A549 (cell line): ENCODE measurements around the gene PHACTR2. TPM values are rescaled to one million over a fixed set of nuclear protein-coding genes. Genes with fewer than 3 reads are reported as not detected.
"Not testable (repeated sequence)": the region's sequence is repeated elsewhere in the genome, so short reads cannot be mapped to it uniquely, and the experiment has no call there.

Source experiments
- ATAC-seq, 2 experiments: fragments of 200-7000 bp in 1 of 2; fragments of >200 bp in 1 of 2; cut with Nextera tagmentation in 1 of 2; cut with Tn5 transposase in 1 of 2; 3 replicates each; pipeline versions ENCODE4 v1.8.0 to v1.9.1; 2018 to 2020; ENCODE audit warnings: mild to moderate bottlenecking in 1 of 2, moderate library complexity in 1 of 2
- CTCF ChIA-PET: fragments of 300-600 bp; sonication (Branson Sonifier 250); formaldehyde crosslinking; extraction: SDS; loops from one replicate; lab custom pipeline; 2021; ENCODE audit warnings: antibody characterized with exemption, inconsistent platforms; lab: Yijun Ruan, JAX
- POLR2A ChIA-PET: fragments of 350-600 bp; formaldehyde crosslinking; extraction: SDS; loops from one replicate; lab custom pipeline; 2021; ENCODE audit warnings: antibody characterized with exemption, inconsistent platforms; lab: Yijun Ruan, JAX
- DNase-seq, 2 experiments: peaks; one replicate each; pipeline versions ENCODE4 v3.0.0 to v3.0.0-alpha.2; 2011 to 2016; ENCODE audit warnings: low read depth in 1 of 2, low spot score in 1 of 2
- FAIRE-seq: peaks from 2 replicates; lab custom pipeline; 2011; peaks lifted over from hg19 to GRCh38; lab: Jason Lieb, UNC
- H3K27ac ChIP-seq, 2 experiments: fragments of >200 bp; sonication (Bioruptor Twin); formaldehyde crosslinking; 3 replicates each; pipeline ENCODE4 v1.5.1; 2016 to 2017
- H3K4me1 ChIP-seq: fragments of >200 bp; sonication (Bioruptor Twin); formaldehyde crosslinking; 3 replicates; pipeline ENCODE4 v1.6.1; 2016
- H3K4me2 ChIP-seq: fragments of >200 bp; sonication (Bioruptor Twin); formaldehyde crosslinking; 3 replicates; pipeline ENCODE4 v1.6.1; 2016
- H3K4me3 ChIP-seq: fragments of >200 bp; sonication (Bioruptor Twin); formaldehyde crosslinking; 3 replicates; pipeline ENCODE4 v1.5.1; 2016
- H3K9me3 ChIP-seq: fragments of >200 bp; sonication (Bioruptor Twin); formaldehyde crosslinking; 3 replicates; pipeline ENCODE4 v1.6.1; 2016
- BHLHE40 ChIP-seq: IDR thresholded peaks from 2 replicates; pipeline ENCODE4 v1.6.1; 2012; ENCODE audit warnings: low read depth, low read length, inconsistent platforms
- CEBPB ChIP-seq, 2 experiments: fragments of >200 bp in 1 of 2; sonication (Bioruptor Twin) in 1 of 2; formaldehyde crosslinking in 1 of 2; IDR thresholded peaks; 2 replicates each; pipeline ENCODE4 v1.6.1; 2012 to 2016
- CHD4 ChIP-seq: fragments of 200-600 bp; sonication (generic); IDR thresholded peaks from 2 replicates; pipeline ENCODE4 v1.6.1; 2016; ENCODE audit warnings: antibody characterized with exemption, mild to moderate bottlenecking, borderline replicate concordance
- FOSB ChIP-seq: fragments of 250-450 bp; sonication (Bioruptor Pico); IDR thresholded peaks from 2 replicates; pipeline ENCODE4 v1.5.0; 2020; ENCODE audit warnings: mild to moderate bottlenecking, moderate library complexity
- FOXS1 ChIP-seq: fragments of 250-450 bp; sonication (Bioruptor Pico); IDR thresholded peaks from 2 replicates; pipeline ENCODE4 v1.5.0; 2020; ENCODE audit warnings: mild to moderate bottlenecking, moderate library complexity
- HDAC2 ChIP-seq: fragments of 200-600 bp; sonication (generic); IDR thresholded peaks from 2 replicates; pipeline ENCODE4 v1.6.1; 2016
- HOXA7 ChIP-seq: fragments of 250-450 bp; sonication (Bioruptor Pico); IDR thresholded peaks from 2 replicates; pipeline ENCODE4 v1.5.0; 2020; ENCODE audit warnings: mild to moderate bottlenecking, moderate library complexity
- HOXB5 ChIP-seq: fragments of 250-450 bp; sonication (Bioruptor Pico); IDR thresholded peaks from 2 replicates; pipeline ENCODE4 v1.5.0; 2020; ENCODE audit warnings: mild to moderate bottlenecking, moderate library complexity
- NFE2L2 ChIP-seq: fragments of 150-350 bp; conservative IDR thresholded peaks from 2 replicates; pipeline ENCODE4 v1.6.1; 2014; ENCODE audit warnings: low read length
- NPAS2 ChIP-seq: fragments of 250-450 bp; sonication (Bioruptor Pico); IDR thresholded peaks from 2 replicates; pipeline ENCODE4 v1.8.0; 2022; ENCODE audit warnings: mild to moderate bottlenecking, moderate library complexity, borderline replicate concordance
- PHF8 ChIP-seq: fragments of 200-600 bp; sonication (generic); IDR thresholded peaks from 2 replicates; pipeline ENCODE4 v1.6.1; 2016; ENCODE audit warnings: low read depth, mild to moderate bottlenecking, antibody characterized with exemption, moderate library complexity, borderline replicate concordance
- RNF2 ChIP-seq: fragments of 200-600 bp; sonication (generic); IDR thresholded peaks from 2 replicates; pipeline ENCODE4 v1.6.1; 2016; ENCODE audit warnings: low read depth, mild to moderate bottlenecking, antibody characterized with exemption, moderate library complexity, borderline replicate concordance
- ZC3H11A ChIP-seq: fragments of 450-650 bp; IDR thresholded peaks from 2 replicates; pipeline ENCODE4 v1.6.1; 2014; ENCODE audit warnings: antibody characterized with exemption, mild to moderate bottlenecking
- WGBS: methylation state at CpG from one replicate; pipeline ENCODE4 v1.1.6; 2017; ENCODE audit errors: missing lambda C conversion rate; 5-methylcytosine and 5-hydroxymethylcytosine counted together
- polyA plus RNA-seq, 4 experiments: library from polyadenylated mRNA; depleted of rRNA in 3 of 4; stranded (reverse); fragments of >200 nt; fragmentation: RNase III in 1 of 4; extraction: RNeasy Plus Mini Kit Qiagen cat#74134 plus additional on column Dnase treatment in 1 of 4; gene quantifications; 2 replicates in 3 of 4; 3 replicates in 1 of 4; pipeline ENCODE4 v1.2.3, GENCODE V29; 2011 to 2017
- TF ChIP-seq, protein P1 (sequence below): fragments of 450-650 bp; IDR thresholded peaks from 2 replicates; pipeline ENCODE4 v1.6.1; 2014; ENCODE audit warnings: antibody characterized with exemption
- TF ChIP-seq, protein P2 (sequence below): IDR thresholded peaks from 2 replicates; pipeline ENCODE4 v1.6.1; 2012
- TF ChIP-seq, protein P3 (sequence below): fragments of >200 bp; sonication (Bioruptor Twin); formaldehyde crosslinking; IDR thresholded peaks from 3 replicates; pipeline ENCODE4 v1.5.1; 2016
- TF ChIP-seq, protein P4 (sequence below): fragments of >200 bp; sonication (Bioruptor Twin); formaldehyde crosslinking; IDR thresholded peaks from 3 replicates; pipeline ENCODE4 v1.6.1; 2016

PHACTR2 gene
- polyA plus RNA-seq, 2 of the 4 experiments (the other 2 are of a cell fraction): 2.5 to 10.4 TPM

DNA sequence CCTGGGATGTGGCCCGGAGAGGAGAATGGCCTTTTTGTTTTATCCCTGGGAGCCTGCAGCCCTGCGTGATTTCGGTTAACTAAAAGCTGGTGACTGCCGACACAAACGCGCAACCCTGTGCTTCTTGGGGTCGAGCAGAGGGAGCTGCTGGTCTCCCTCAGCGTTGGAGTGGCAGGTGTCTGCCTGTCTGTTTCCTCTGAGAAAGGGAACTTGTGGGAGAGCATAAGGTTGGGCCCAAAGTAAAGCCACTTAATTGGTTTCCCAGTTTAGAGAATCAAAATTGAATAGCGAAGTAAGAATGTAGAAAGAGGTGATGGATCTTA lies 165.9 kb downstream of the PHACTR2 start:
- Histone ChIP-seq H3K4me1 (peaks cover 10% of the 10 kb centered on the region; the same call in 2 of the 3 replicates), H3K4me3 (peak overlapping the region; percentile 96), H3K27ac (peak overlapping the region; percentile 92 to 98), H3K9me3 (no peaks in the 10 kb centered on the region), H3K4me2 (peak overlapping the region; percentile 99)
- TF ChIP-seq PHF8 (peak; percentile 67), NFE2L2 (no peak)
- ChIA-PET CTCF (interaction anchor here (1.3 kb wide), 1 partner anchor 268 kb away, joined by 5 read pairs; no protein-coding TSS in a partner anchor), POLR2A (interaction anchor here (1.0 to 1.6 kb wide), 6 partner anchors 9 to 307 kb away, joined by 3 to 10 read pairs (median 4); partner anchors contain the start of gene PHACTR2)
- ATAC-seq (peak in 1 of 2 experiments; percentile 23; a peak in 3 of 6 replicates), DNase-seq (no peak), FAIRE-seq (no peak)
- 0% methylated on average over 4 of the region's 9 CpGs for WGBS

DNA sequence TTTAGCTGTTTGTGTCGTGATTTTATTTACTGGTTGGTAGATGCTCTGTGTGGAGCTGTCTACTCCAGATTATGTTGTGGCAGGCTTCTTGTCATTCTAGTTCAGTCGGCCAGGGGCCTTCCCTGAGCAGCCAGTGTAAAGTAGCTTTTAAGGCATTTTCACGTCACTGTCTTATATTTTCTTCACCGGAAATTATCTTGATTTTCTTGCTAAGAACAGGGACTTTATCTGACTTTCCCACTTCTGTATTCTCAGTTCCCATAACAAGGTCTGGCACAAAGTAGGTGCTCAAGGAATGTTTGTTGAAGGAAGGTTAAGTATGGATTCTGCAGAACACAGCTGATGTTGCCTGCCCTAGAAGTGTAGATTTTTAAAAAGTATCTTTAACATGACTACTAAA lies 166.2 kb downstream of the PHACTR2 start:
- H3K4me2 ChIP-seq: peak overlapping the region; percentile 99
- DNase-seq: peak; percentile 3 to 9
- CTCF ChIA-PET: interaction anchor here (1.3 kb wide), 1 partner anchor 269 kb away, joined by 5 read pairs; no protein-coding TSS in a partner anchor
- POLR2A ChIA-PET: interaction anchor here (1.5 kb wide), 1 partner anchor 269 kb away, joined by 10 read pairs; no protein-coding TSS in a partner anchor
- TF ChIP-seq, protein P1, sequence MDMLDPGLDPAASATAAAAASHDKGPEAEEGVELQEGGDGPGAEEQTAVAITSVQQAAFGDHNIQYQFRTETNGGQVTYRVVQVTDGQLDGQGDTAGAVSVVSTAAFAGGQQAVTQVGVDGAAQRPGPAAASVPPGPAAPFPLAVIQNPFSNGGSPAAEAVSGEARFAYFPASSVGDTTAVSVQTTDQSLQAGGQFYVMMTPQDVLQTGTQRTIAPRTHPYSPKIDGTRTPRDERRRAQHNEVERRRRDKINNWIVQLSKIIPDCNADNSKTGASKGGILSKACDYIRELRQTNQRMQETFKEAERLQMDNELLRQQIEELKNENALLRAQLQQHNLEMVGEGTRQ: no peak
- TF ChIP-seq BHLHE40 (no peak), ZC3H11A (no peak)
- TF ChIP-seq, protein P2, sequence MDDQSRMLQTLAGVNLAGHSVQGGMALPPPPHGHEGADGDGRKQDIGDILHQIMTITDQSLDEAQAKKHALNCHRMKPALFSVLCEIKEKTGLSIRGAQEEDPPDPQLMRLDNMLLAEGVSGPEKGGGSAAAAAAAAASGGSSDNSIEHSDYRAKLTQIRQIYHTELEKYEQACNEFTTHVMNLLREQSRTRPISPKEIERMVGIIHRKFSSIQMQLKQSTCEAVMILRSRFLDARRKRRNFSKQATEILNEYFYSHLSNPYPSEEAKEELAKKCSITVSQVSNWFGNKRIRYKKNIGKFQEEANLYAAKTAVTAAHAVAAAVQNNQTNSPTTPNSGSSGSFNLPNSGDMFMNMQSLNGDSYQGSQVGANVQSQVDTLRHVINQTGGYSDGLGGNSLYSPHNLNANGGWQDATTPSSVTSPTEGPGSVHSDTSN: no peak
- peak overlapping the region; percentile 96 for H3K4me3 ChIP-seq
- H3K9me3 ChIP-seq: no peaks in the 10 kb centered on the region
- peaks cover 10% of the 10 kb centered on the region; the same call in 2 of the 3 replicates for H3K4me1 ChIP-seq
- peak overlapping the region; percentile 92 to 98 for H3K27ac ChIP-seq
- no peak for ATAC-seq
- no peak for FAIRE-seq
- WGBS: 0% methylated on average over 4 of the region's 4 CpGs

DNA sequence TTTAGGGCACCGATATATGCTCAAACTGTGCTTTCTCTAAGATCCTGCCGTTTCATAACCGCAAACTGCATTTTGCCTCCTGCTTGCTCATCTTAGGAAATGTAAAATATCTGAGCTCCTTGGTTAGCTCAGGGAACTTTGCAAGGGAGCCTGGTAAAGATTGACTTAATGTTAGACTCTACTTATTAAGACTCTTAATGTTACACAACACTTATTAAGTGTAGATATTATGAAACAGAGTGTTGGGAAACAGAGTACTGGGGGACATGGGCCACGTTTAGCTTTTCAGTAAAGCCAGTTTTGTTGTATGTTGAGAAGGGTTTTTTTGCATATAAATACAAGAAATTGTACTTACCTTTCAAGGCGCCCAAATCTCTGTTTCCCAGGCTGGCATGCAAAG lies 167.3 kb downstream of the PHACTR2 start:
- ChIA-PET CTCF (no interaction called here), POLR2A (interaction anchor here (0.6 kb wide), 1 partner anchor 59 kb away, joined by 3 read pairs; no protein-coding TSS in a partner anchor)
- Histone ChIP-seq H3K27ac (no peak overlapping the region), H3K4me2 (peak overlapping the region; percentile 99), H3K4me1 (peaks cover 10% of the 10 kb centered on the region; the same call in 2 of the 3 replicates), H3K9me3 (no peaks in the 10 kb centered on the region), H3K4me3 (no peak overlapping the region)
- no peak for FAIRE-seq
- ATAC-seq: no peak
- 88% methylated on average over 5 of the region's 5 CpGs for WGBS
- DNase-seq: no peak
- TF ChIP-seq NPAS2 (CRISPR knock-in tag): no peak
- TF ChIP-seq, protein P3, sequence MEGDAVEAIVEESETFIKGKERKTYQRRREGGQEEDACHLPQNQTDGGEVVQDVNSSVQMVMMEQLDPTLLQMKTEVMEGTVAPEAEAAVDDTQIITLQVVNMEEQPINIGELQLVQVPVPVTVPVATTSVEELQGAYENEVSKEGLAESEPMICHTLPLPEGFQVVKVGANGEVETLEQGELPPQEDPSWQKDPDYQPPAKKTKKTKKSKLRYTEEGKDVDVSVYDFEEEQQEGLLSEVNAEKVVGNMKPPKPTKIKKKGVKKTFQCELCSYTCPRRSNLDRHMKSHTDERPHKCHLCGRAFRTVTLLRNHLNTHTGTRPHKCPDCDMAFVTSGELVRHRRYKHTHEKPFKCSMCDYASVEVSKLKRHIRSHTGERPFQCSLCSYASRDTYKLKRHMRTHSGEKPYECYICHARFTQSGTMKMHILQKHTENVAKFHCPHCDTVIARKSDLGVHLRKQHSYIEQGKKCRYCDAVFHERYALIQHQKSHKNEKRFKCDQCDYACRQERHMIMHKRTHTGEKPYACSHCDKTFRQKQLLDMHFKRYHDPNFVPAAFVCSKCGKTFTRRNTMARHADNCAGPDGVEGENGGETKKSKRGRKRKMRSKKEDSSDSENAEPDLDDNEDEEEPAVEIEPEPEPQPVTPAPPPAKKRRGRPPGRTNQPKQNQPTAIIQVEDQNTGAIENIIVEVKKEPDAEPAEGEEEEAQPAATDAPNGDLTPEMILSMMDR: no peak
- no peak for TF ChIP-seq FOSB (CRISPR knock-in tag)
- TF ChIP-seq RNF2: no peak
- no peak for TF ChIP-seq FOXS1 (CRISPR knock-in tag)
- TF ChIP-seq, protein P4, sequence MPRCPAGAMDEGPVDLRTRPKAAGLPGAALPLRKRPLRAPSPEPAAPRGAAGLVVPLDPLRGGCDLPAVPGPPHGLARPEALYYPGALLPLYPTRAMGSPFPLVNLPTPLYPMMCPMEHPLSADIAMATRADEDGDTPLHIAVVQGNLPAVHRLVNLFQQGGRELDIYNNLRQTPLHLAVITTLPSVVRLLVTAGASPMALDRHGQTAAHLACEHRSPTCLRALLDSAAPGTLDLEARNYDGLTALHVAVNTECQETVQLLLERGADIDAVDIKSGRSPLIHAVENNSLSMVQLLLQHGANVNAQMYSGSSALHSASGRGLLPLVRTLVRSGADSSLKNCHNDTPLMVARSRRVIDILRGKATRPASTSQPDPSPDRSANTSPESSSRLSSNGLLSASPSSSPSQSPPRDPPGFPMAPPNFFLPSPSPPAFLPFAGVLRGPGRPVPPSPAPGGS: no peak
- no peak for TF ChIP-seq ZC3H11A
- no peak for TF ChIP-seq HOXB5 (CRISPR knock-in tag)
- TF ChIP-seq, protein P1: no peak
- TF ChIP-seq, protein P2: no peak
- TF ChIP-seq HDAC2: no peak
- no peak for TF ChIP-seq HOXA7 (CRISPR knock-in tag)
- no peak for TF ChIP-seq CEBPB (IDR thresholded peaks at IDR 0.05)
- TF ChIP-seq CHD4: no peak

GRCh38 chr6:143851706-143852105 lies 173.9 kb downstream of the PHACTR2 start:
- WGBS: 94% methylated on average over 3 of the region's 3 CpGs
- POLR2A ChIA-PET: interaction anchor here (1.3 kb wide), 1 partner anchor 9 kb away, joined by 4 read pairs; the partner anchor contains the start of gene LTV1
- H3K4me1 ChIP-seq, ATAC-seq, H3K4me2 ChIP-seq, FAIRE-seq, H3K4me3 ChIP-seq, H3K27ac ChIP-seq, CTCF ChIA-PET, DNase-seq: not testable (repeated sequence)
- H3K9me3 ChIP-seq: peaks cover 17% of the 10 kb centered on the region; the same call in 2 of the 3 replicates

GRCh38 chr6:143855057-143855456 lies 177.3 kb downstream of the PHACTR2 start:
- POLR2A ChIA-PET, H3K4me1 ChIP-seq: not testable (repeated sequence)

More at GRCh38 chr6:143855057-143855456, 177.3 kb downstream of the PHACTR2 start:
- H3K4me2 ChIP-seq, CTCF ChIA-PET, H3K27ac ChIP-seq, ATAC-seq, FAIRE-seq, DNase-seq, H3K4me3 ChIP-seq: not testable (repeated sequence)
- WGBS: 100% methylated on average over 1 of the region's 1 CpG
- H3K9me3 ChIP-seq: peaks cover 17% of the 10 kb centered on the region; the same call in 2 of the 3 replicates
